ENCODE measurements around the gene PRR7. TPM values are rescaled to one million over a fixed set of nuclear protein-coding genes. Genes with fewer than 3 reads are reported as not detected.
A peak's percentile ranks its signal among the peaks of the same experiment; 100 is the strongest.

Gene PRR7
- total RNA-seq, 4 donors from 2014 or later = 5.0 to 7.7 (median 6.4) TPM

- WGBS, 2 donors = 65 to 67% methylated on average over 8 to 9 of the region's 11 CpGs
- no peak for DNase-seq
- TF ChIP-seq CTCF (IDR thresholded peaks at IDR 0.05) = no peak
- TF ChIP-seq POLR2A (IDR thresholded peaks at IDR 0.05) = no peak
- peaks cover 29 to 92% (median 37%) of the 10 kb centered on the region in 3 donors for H3K4me1 ChIP-seq
- intact Hi-C loops (cut with DNase I) = no loop called here
- no peak overlapping the region for H3K4me3 ChIP-seq
- no peaks in the 10 kb centered on the region for H3K36me3 ChIP-seq
- peak overlapping the region in 2 of 4 donors; percentile 72 to 75 for H3K27ac ChIP-seq
- H3K9me3 ChIP-seq = no peaks in the 10 kb centered on the region
- no peaks in the 10 kb centered on the region for H3K27me3 ChIP-seq
Measured at GRCh38 chr5:177475563-177476427, 29.2 kb downstream of the PRR7 start.

GRCh38 chr5:177476531-177477233, 30.1 kb downstream of the PRR7 start:
- 84% methylated on average over 11 of the region's 18 CpGs; no CpG with 5 or more reads in 1 of the 2 donors for WGBS, 2 donors
- DNase-seq = no peak
- Histone ChIP-seq H3K4me1 (peaks cover 25 to 91% (median 33%) of the 10 kb centered on the region in 3 donors), H3K36me3 (peaks cover 0 to 2% (median 0%) of the 10 kb centered on the region in 3 donors), H3K27ac (peak overlapping the region; percentile 0 to 75 (median 67)), H3K9me3 (no peaks in the 10 kb centered on the region), H3K4me3 (no peak overlapping the region), H3K27me3 (no peaks in the 10 kb centered on the region)
- TF ChIP-seq POLR2A (IDR thresholded peaks at IDR 0.05) (no peak), CTCF (IDR thresholded peaks at IDR 0.05) (no peak)
- intact Hi-C loops (cut with DNase I) = no loop called here

- Histone ChIP-seq H3K4me1 (peaks cover 13 to 79% (median 22%) of the 10 kb centered on the region in 3 donors), H3K36me3 (peaks cover 0 to 7% (median 0%) of the 10 kb centered on the region in 3 donors), H3K4me3 (no peak overlapping the region), H3K27ac (peak overlapping the region; percentile 38 to 75 (median 67)), H3K27me3 (no peaks in the 10 kb centered on the region), H3K9me3 (no peaks in the 10 kb centered on the region)
- DNase-seq = no peak
- TF ChIP-seq CTCF (IDR thresholded peaks at IDR 0.05) (no peak), POLR2A (IDR thresholded peaks at IDR 0.05) (no peak)
- intact Hi-C loops (cut with DNase I) = no loop called here
- 74 to 89% methylated on average over 8 to 11 of the region's 13 CpGs for WGBS, 2 donors
Measured at GRCh38 chr5:177477701-177478477, 31.3 kb downstream of the PRR7 start.

- 44% methylated on average over 16 to 17 of the region's 18 CpGs for WGBS, 2 donors
- peak overlapping the region; percentile 38 to 75 (median 67) for H3K27ac ChIP-seq
- H3K36me3 ChIP-seq = peaks cover 0 to 18% (median 3%) of the 10 kb centered on the region in 3 donors
- peaks cover 11 to 74% (median 22%) of the 10 kb centered on the region in 3 donors for H3K4me1 ChIP-seq
- no peaks in the 10 kb centered on the region for H3K9me3 ChIP-seq
- H3K4me3 ChIP-seq = no peak overlapping the region
- TF ChIP-seq CTCF (IDR thresholded peaks at IDR 0.05) (no peak), POLR2A (IDR thresholded peaks at IDR 0.05) (no peak)
- H3K27me3 ChIP-seq = no peaks in the 10 kb centered on the region
- intact Hi-C loops (cut with DNase I) = no loop called here
- no peak for DNase-seq
Measured at GRCh38 chr5:177478711-177479646, 32.4 kb downstream of the PRR7 start.

Data from esophagus squamous epithelium (tissue), 5 donors.